GM12891 (cell line): ENCODE measurements around the gene MAGEF1.

Source experiments
- POLR2A ChIP-seq: IDR thresholded peaks from 2 replicates; pipeline ENCODE4 v1.6.1; 2011; ENCODE audit warnings: low read depth, low read length, control low read depth
- POU2F2 ChIP-seq: IDR thresholded peaks from 2 replicates; pipeline ENCODE4 v1.6.1; 2011; ENCODE audit warnings: low read depth, mild to moderate bottlenecking, control low read depth, low read length, moderate library complexity
- TAF1 ChIP-seq: IDR thresholded peaks from 2 replicates; pipeline ENCODE4 v1.6.1; 2011; ENCODE audit warnings: low read depth, low read length, control low read depth

- TF ChIP-seq POLR2A (no peak), TAF1 (no peak), POU2F2 (no peak)
Observed at GRCh38 chr3:184670091-184670602, 41.7 kb downstream of the MAGEF1 start.
